NCI-H1105 (cell line): Measurements from ENCODE around the gene LILRA6.
"Not testable (repeated sequence)": the region's sequence is repeated elsewhere in the genome, so short reads cannot be mapped to it uniquely, and the experiment has no call there.

Source experiments
- DNase-seq: peaks from one replicate; lab custom pipeline; 2025; lab: John Stamatoyannopoulos, UW

The LILRA6 gene

DNA sequence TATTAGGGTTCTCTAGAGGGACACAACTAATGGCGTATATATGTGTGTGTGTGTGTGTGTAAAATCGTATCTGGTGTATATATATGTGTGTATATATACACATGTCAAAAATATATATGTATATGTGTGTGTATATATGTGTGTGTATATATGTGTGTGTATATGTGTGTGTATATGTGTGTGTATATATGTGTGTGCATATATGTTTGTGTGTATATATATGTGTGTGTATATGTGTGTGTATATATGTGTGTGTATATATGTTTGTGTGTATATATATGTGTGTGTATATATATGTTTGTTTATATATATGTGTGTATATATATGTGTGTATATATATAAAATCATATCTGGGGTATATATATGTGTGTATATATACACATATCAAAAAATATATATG is 19.9 kb upstream of the LILRA6 start:
- no peak for DNase-seq

DNA sequence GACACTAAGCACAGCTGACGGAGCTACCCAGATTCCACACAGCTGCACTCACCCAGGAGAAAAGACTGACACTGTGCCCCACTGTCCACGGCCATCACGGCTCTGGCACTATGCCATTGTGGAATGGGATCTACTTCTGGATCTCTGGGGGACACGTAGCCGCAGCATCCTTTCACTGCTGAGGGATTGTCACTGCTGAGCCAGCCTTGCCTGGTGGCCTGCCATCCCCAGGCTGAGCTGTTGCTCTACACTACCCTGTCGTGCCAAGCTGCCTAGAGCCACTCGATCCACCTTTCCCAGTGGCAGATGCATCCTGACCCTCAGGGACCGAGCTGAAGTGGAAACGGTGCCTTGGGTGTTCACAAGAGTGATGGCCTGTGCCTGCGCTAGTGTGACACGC is 19.5 kb upstream of the LILRA6 start:
- DNase-seq: no peak

DNA sequence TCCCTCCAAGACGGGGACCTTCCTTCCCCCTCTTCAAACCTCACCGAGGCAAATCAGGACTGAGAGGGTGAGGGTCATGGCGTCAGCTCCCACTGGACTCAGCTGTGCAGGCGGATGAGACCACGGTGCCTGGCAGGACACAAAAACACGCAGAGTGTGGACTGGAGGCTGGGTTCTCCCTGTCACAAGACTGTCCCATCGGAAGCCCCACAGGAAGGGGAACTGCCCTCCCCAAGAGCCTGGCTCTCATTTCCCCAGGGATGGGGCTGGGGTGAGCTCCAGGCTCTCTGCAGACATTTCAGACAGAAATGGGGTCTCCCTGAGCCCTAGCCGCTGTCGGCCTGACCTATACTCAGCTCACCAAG is 14.5 kb upstream of the LILRA6 start, which contains the start of gene LILRB5:
LILRB5 (minus strand) TSS at position 158 of the 365 bp plus-strand sequence; CDS start at position 78, 80 bp downstream.
- DNase-seq: no peak

DNA sequence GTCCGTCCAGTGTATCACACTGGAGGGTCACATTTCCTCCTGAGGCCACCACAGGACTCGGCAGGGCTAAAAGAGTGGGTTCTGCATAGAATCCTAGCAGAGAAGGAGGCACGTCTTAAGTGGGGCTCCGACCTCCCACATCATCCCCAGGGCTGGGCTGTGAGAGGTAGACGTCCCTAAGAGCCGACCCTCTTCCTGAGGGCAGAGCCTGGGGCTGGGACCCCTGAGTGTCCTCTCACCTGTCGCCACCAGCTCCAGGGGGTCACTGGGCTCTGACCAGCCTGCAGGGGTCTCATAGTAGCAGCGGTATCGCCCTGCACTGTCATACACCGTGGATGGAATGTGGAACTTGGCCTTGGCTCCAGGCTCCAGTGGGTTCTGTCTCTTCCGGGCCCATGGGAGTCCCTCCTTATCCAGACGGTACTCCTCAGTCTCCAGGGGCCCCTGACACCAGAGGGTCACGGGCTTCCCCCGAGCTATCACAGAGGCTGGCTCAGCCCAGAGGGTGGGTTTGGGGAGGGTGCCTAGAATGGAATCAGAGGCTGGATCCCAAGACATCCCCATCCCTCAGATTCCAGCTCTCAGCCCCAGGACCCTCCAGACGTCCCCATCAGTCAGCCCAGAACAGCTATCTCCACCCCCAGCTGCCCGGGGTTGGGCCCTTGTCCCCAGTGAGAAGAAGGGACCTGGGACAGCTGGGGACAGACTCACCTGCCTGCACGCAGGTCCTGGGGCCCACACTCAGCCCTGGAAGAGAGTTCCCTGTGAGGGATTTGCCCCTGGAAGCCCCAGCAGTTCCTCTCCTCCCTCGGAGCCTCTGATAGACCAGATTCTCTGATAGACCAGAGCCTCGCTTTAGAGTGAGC is 13.9 kb upstream of the LILRA6 start:
- DNase-seq: no peak

DNA sequence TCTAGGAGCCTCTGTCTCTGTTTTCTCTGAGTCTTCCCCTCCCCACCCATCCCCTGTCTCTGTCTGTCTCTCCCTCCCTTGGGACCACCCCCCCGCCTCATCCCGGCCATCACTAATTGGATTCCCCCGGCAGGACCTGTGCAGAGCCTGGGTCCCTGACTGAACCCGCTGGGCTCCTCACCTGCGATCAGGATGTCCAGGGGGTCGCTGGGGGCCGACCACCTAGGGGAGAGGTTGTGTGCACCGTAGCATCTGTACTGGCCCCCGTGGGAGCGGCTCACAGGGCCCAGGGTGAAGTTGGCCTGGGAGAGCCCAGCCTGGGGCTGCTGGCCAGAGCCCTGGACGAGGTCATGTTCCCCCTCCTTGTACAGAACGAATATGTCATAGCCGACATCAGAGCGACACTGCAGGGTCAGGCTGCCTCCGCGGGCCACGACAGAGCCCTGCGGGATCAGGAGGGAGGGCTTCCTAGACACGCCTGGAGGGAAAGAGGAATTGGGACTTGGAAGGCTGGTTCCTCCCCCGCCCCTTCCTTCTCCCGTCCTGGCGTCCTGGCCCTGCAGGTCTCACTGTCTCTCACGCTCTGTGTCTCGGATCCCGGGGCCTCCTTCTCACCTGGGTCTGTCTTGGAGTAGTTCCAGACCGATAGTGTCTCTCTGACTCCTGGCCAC is 12.7 kb upstream of the LILRA6 start:
- no peak for DNase-seq

DNA sequence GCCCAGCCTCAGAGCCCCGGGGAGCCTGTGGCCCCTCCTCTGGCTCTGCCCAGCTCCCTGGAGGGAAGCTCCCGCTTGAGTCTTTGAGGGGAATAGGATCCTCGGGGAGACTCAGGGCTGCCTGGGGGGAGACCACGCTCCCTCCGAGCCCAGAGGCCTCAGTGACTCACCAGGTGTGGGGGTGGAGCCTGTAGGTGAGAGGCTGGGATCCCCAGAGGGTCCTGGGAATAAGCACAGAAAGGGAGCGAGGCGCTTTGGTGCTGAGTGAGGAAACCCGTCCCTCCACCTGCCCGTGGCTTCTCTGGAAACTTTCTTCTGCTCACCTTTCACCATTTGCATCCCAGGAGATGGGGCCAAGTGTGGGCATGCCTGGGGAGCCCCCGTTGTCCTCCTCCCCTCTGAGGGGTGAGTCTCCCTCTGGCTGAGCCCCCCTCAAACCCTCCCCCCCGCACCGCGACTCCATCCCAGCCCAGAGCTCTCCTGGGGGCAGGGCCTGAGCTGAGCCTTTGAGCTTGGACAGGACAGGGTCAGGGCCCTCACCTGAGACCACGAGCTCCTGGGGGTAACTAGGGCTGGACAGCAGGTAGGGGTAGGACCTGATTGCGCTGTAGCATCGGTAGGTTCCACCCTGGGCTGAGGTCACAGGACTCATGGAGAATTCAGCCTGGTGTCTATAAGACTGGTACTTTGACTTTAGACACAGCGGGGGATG is 11.8 kb upstream of the LILRA6 start:
- DNase-seq: no peak

DNA sequence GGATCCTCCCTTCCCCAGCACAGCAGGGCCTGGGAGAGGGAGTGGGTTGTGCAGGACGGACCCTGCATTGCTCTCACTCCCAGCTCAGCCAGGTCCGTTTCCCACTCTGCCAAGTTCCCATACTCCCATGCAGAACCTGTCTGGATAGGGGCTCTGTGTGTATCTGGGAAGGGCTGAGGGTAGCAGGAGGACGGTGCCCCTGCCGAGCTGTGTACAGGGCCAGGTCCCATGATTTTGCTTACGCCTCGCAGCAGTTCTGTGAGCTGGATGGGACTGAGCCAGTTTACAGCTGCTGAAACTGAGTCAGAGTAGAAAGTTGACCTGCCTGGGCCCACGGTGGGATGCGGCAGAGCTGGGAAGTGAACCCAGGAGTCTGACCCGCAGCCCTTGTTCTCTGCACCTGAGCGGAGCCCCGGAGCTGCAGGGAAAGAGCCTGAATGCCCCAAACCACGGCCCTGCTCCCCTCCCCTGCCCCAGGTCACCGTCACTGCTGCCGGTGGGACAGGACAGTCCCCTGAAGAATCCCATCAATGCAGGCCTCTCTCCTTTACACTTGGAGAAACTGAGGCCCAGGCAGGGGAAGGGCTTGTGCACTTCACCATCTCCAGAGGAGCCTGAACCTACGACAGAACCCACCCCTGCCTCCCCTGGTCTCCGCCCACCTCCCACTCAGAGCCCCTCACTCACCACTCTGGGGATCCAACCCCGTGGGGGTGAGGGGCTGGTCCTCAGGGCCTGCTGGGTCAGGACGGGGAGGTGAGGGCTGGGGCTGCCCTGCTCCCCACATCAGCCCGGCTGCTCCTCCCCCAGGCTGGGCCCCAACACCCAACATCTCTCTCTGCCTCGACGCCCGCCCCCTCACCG is 11.0 kb upstream of the LILRA6 start:
- DNase-seq: no peak

DNA sequence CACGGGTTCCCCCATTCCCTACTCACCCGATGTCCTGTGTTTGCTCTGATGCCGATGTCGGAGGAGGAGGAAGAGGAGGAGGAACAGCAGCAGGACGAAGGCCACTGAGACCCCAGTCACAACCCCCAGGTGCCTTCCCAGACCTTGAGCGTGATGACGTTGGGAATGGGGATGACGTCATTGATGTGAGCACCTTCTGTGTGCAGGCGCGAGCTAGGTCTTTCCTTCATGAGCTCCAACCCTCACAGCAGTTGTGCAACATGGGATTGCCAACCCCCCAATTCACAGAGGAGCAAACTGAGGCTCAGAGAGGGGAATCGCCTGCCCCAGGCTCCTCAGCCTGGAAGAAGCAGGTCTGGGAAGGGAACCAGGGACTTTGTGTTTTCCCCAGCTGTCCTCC is 10.3 kb upstream of the LILRA6 start:
- no peak for DNase-seq

DNA sequence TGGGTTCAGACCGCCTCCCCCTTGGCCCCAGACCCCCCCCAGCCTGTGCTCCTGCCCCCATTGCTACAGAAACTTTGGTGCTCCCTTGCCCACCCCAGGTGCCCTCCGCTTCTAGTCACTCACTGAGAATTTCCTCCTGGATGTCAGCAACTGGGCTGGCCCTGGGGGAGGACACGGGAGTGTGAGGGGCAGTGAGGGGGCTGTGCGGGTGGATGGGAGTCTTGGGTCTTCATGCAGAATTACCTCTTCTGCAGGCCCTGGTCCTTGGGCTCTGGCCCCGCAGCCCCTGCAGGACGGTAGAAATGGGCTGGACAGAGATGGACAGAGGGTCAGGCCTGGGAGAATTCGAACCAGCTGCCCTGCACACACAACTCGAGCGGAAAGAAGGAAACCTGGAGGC is 9.7 kb upstream of the LILRA6 start:
- no peak for DNase-seq

DNA sequence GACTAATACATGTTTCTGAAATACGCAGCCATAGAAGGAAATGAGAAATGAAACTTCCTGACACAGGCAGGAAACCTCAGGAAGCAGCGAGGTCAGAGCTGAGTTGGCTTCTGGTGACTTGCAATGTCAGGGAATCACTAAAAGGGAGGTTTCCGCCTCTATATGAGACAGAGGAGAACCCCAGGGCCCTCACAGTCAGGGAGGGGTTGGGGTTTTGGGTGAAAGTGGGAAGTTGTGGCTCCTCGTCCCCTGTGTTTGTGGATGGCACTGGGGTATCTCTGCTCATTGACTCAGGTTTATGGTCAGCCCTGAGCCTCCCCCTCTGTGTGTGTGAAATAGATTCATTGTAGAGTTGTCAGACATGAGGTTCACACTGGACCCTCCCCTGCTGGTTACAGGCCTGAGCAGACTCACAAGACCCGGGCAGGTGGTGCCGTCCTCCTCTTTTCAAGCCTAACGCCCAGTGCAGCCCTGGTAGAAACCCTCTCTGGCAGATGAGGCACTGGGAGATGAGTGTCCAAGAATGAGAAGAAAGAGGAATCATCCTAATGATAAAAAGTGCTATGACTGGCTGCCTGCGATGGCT is 5.5 kb upstream of the LILRA6 start:
- DNase-seq: no peak

DNA sequence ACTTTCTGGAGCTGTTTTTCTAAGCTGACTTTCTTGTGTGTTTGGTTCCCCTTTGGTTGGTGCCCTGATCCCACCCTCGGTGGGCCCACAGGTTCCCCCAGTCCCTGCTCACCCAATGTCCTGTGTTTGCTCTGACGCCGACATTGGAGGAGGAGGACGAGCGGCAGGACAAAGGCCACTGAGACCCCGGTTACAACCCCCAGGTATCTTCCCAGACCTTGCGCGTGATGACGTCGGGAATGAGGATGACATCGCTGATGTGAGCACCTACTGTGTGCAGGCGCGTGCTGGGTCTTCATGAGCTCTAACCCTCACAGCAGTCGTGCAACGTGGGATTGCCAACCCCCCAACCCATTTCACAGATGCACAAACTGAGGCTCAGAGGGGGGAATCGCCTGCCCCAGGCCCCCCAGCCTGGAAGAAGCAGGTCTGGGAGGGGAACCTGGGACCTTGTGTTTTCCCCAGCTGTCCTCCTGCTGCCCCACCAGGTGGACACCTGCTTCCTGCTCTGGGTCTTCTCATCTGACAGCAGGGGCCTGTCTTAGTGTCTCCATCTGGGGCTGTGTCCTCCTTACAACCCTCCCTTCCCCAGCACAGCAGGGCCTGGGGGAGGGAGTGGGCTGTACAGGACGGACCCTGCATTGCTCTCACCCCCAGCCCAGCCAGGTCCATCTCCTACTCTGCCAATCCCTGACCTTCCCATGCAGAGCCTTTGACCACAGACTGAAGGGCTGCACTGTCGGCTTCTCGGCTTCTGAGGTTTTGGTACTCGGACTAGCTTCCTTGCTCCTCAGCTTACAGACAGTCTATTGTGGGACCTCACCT is 4.7 kb upstream of the LILRA6 start:
- no peak for DNase-seq

DNA sequence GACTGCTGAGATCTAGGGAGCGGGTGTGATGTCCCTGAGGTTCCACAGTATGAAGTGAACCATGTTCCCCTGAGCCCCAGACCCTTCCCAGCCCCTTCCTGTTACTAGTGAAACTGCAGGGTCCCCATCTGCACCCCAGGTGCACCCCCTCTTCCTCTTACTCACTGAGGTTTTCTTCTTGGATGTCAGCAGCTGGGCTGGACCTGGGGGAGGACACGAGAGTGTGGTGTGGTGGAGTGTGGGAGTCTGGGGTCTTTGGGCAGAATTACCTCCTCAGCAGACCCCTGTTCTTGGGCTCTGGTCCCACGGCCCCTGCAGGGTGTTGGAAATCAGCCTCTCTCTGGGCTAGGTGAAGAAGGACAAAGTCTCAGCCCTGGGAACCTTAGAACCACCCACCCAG is 3.3 kb upstream of the LILRA6 start:
- no peak for DNase-seq

DNA sequence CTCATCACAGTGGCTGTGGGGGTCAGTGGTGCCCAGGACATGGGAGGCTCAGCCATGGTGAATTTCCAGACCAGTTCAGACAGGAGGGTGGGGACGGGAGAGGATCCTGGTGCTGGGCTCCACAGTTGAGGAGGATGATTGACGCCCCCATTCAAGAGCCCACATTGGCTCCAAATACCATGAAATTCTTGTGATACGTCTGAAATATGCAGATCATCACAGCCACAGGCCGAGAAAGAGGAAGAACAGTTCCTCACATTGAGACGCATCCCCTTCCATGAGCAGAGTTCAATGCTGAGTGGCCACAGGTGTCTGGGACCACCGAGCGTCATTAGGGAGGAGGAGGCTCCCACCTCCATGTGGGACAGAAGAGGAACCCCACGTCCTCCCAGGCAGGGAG is 1.2 kb upstream of the LILRA6 start:
- not testable (repeated sequence) for DNase-seq

DNA sequence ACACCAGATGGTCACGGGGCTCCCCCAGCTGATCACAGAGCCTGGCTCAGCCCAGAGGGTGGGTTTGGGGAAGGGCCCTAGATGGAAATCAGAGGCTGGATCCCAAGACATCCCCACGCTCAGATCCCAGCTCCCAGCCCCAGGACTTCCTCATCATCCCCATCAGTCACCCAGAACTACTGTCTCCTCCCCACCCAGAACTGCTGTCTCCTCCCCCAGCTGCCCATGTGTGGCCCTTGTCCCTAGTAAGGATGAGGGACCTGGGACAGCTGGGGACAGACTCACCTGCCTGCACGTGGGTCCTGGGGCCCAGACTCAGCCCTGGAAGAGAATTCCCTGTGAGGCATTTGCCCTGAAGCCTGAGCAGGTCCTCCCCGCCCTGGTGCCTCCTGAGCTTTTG is 356 bp downstream of the LILRA6 start:
- not testable (repeated sequence) for DNase-seq

DNA sequence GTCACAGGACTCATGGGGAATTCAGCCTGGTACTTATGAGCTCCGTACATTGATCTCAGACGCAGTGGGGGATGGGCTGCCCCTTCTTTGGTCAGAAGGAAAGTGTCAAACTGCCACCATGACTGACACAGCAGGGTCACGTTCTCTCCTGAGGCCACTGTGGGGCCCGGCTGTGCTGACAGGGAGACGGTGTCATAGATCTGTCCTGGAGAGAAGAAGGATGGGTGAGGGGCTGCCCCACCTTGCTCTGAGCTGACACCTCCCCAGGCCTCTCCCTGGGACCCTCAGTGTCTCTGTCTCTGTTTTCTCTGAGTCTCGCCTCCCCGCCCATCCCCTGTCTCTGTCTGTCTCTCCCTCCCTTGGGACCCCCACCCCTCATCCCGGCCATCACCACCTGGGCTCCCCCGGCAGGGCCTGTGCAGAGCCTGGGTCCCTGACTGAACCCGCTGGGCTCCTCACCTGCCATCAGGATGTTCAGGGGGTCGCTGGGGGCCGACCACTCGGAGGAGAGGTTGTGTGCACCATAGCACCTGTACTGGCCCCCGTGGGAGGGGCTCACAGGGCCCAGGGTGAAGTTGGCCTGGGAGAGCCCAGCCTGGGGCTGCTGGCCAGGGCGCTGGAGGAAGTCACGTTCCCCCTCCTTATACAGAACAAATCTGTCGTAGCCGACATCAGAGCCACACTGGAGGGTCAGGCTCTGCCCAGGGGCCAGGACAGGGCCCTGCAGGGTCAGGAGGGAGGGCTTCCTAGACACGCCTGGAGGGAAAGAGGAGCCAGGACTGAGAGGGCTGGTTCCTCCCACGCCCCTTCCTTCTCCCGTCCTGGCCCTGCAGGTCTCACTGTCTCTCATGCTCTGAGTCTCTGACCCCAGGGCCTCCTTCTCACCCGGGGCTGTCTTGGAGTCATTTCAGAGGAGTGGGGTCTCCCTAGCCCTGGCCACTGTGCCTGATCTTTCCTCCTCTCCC is 1.9 kb downstream of the LILRA6 start:
- DNase-seq: not testable (repeated sequence)

DNA sequence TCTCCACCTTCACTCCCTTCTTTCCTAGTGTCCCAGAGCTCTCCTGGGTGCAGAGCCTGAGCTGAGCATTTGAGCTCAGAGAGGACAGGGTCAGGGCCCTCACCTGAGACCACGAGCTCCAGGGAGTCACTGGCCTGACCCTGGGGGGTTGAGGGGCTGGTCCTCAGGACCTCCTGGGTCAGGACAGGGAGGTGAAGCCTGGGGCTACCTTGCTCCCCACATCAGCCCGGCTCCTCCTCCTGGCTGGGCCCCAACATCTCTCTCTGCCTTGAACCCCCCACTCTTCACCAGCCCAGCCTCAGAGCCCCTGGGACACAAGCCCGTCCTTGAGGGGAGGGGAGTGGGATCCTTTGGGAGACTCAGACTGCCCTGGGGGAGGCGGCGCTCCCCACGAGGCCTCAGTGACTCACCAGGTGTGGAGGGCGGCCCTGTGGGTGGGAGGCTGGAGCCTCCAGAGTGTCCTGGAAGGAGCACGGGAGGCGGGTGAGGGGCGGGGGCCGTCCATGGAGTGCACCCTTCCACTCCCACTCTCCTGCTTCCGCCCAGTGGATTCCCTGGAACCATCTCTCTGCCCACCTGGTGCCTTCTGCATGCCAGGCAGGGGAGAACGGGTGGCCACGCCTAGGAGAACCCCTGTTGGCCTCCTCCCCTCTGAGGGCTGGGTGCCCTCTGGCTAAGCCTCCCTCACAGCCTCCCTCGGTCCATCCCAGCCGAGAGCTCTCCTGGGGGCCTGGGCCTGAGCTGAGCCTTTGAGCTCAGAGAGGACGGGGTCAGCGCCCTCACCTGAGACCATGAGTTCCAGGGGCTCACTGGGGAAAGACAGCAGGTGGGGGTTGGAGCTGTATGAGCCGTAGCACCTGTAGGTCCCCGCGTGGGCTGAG is 2.9 kb downstream of the LILRA6 start:
- DNase-seq: not testable (repeated sequence)

DNA sequence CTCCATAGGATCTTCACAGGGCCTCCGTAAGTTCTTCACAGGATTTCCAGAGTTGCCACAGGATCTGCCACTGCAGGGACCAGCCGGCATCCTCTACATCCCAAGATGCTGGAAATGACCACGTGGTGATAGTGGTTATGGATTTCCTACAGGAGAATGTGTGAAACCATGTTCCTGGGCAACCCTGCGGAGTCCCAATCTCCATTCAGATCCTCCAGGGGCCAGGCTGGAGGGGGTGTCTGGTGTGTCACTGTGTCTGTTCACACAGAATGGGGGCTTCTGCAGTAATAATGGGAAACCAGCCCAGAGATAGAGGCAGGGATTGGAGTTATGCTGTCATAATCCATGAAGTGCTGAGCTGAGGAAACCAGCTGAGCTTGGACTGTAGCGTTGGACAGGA is 8.6 kb downstream of the LILRA6 start:
- DNase-seq: no peak
